Ovary (tissue), 9 donors: ENCODE data around the gene IGLL1. TPM values are rescaled to one million over a fixed set of nuclear protein-coding genes. Genes with fewer than 3 reads are reported as not detected.
"Not testable (repeated sequence)": the region's sequence is repeated elsewhere in the genome, so short reads cannot be mapped to it uniquely, and the experiment has no call there.

ENCODE experiments used
- DNase-seq, 5 donors: peaks; one replicate each; pipeline ENCODE4 v3.0.0-alpha.2; 2019 to 2020
- H3K27ac ChIP-seq, 2 donors: fragments of 200-600 bp; one replicate each; pipeline versions ENCODE4 v1.5.1 to v1.8.0; 2019 to 2022
- H3K27me3 ChIP-seq: fragments of 200-600 bp; one replicate; pipeline ENCODE4 v1.8.0; 2022
- H3K36me3 ChIP-seq: fragments of 200-600 bp; sonication (generic); one replicate; pipeline ENCODE4 v1.5.1; 2019
- H3K4me1 ChIP-seq: one replicate; pipeline ENCODE4 v1.8.1; 2013; ENCODE audit warnings: mild to moderate bottlenecking, moderate library complexity; ENCODE audit not compliant: insufficient read depth
- H3K4me3 ChIP-seq: fragments of 200-600 bp; sonication (generic); one replicate; pipeline ENCODE4 v1.5.1; 2017
- H3K9me3 ChIP-seq, 2 donors: fragments of 200-600 bp in 1 of 2; sonication (generic) in 1 of 2; one replicate each; pipeline versions ENCODE4 v1.5.1 to v1.8.1; 2013 to 2019; ENCODE audit warnings: mild to moderate bottlenecking in 1 of 2, moderate library complexity in 1 of 2
- EP300 ChIP-seq: sonication (generic); formaldehyde crosslinking; IDR thresholded peaks from one replicate; pipeline ENCODE4 v1.6.1; 2017; ENCODE audit warnings: antibody characterized with exemption
- POLR2A ChIP-seq: fragments of 450-650 bp; IDR thresholded peaks from one replicate; pipeline ENCODE4 v1.6.1; 2017; ENCODE audit warnings: antibody characterized with exemption, mild to moderate bottlenecking, moderate library complexity
- WGBS, 3 donors: extraction: QIAGEN DNeasy Blood & Tissue Kit in 1 of 3; methylation state at CpG; one replicate each; pipeline versions ENCODE4 v1.1.5 to v1.1.7; 2013 to 2017; 5-methylcytosine and 5-hydroxymethylcytosine counted together
- intact Hi-C, 4 donors: fragments of 100-400 bp; cut with DNase I; formaldehyde crosslinking; loops; one replicate each; pipeline versions ENCODE4 v1.11.0 to v1.15.1; 2022 to 2023
- polyA plus RNA-seq, 2 donors: library from polyadenylated mRNA; stranded (reverse); fragments of 200-250 nt in 1 of 2; fragments of 350-450 nt in 1 of 2; fragmentation: Illumina TruSeq in 1 of 2; extraction: RNeasy Lipid Tissue Mini Kit (QIAGEN cat#74804) in 1 of 2; gene quantifications; one replicate each; pipeline ENCODE4 v1.2.3, GENCODE V29; 2013 to 2014
- total RNA-seq, 7 donors: library from RNA; depleted of rRNA in 2 of 7; stranded (reverse); fragments of >200 nt in 2 of 7; fragmentation: NEBNext Ultra II Directional in 3 of 7; extraction: Animal tissue kit (Norgen Biotek cat#: 25700) in 3 of 7; gene quantifications; one replicate each; pipeline versions ENCODE4 v1.1.0 to v1.2.4, GENCODE V29; 2016 to 2023
- TF ChIP-seq, protein P1 (sequence below), 3 donors: fragments of 450-650 bp in 2 of 3; fragments of 200-600 bp in 1 of 3; IDR thresholded peaks; one replicate each; pipeline versions ENCODE4 v1.5.1 to v1.8.0; 2016 to 2022; ENCODE audit warnings: antibody characterized with exemption in 3 of 3, mild to moderate bottlenecking in 1 of 3
- donor health status: DM: no; HTN: no; CAD: no; lungs with moderate emphysema.
- donor health status: DM: no; HTN: no; CAD: no.
- donor health status: Bipolar disorder and iron deficiency.
- donor health status: DM: yes; HTN: yes; CAD: no.
- donor health status: DM: no; HTN: no; CAD: no.
- donor health status: DM: yes; HTN: yes; CAD: no.

Gene IGLL1
- total and polyA plus RNA-seq, 9 donors, result 0.34 TPM; not detected in 8

DNA sequence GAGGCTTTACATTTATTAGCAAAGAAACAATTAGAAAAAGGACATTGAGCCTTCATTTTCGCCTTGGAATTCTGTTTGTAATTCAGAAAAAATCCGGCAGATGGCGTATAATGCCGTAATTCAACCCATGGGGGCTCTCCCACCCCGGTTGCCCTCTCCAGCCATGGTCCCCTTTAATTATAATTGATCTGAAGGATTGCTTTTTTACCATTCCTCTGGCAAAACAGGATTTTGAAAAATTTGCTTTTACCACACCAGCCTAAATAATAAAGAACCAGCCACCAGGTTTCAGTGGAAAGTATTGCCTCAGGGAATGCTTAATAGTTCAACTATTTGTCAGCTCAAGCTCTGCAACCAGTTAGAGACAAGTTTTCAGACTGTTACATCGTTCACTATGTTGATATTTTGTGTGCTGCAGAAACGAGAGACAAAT, 38.2 kb downstream of the IGLL1 start:
- TF ChIP-seq, protein P1, sequence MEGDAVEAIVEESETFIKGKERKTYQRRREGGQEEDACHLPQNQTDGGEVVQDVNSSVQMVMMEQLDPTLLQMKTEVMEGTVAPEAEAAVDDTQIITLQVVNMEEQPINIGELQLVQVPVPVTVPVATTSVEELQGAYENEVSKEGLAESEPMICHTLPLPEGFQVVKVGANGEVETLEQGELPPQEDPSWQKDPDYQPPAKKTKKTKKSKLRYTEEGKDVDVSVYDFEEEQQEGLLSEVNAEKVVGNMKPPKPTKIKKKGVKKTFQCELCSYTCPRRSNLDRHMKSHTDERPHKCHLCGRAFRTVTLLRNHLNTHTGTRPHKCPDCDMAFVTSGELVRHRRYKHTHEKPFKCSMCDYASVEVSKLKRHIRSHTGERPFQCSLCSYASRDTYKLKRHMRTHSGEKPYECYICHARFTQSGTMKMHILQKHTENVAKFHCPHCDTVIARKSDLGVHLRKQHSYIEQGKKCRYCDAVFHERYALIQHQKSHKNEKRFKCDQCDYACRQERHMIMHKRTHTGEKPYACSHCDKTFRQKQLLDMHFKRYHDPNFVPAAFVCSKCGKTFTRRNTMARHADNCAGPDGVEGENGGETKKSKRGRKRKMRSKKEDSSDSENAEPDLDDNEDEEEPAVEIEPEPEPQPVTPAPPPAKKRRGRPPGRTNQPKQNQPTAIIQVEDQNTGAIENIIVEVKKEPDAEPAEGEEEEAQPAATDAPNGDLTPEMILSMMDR (IDR thresholded peaks at IDR 0.05), result peak; percentile 43 to 73 (median 69)

DNA sequence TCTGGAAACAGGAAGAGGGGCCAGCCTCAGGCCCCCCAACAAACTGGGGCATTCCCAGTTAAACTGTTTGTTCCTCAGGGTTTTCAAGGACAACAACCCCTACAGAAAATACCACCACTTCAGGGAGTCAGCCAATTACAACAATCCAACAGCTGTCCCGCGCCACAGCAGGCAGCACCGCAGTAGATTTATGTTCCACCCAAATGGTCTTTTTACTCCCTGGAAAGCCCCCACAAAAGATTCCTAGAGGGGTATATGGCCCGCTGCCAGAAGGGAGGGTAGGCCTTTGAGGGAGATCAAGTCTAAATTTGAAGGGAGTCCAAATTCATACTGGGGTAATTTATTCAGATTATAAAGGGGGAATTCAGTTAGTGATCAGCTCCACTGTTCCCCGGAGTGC, 39.3 kb downstream of the IGLL1 start:
- peak in 2 of 5 donors; percentile 52 to 64 for DNase-seq
- not testable (repeated sequence) for H3K4me3 ChIP-seq, H3K36me3 ChIP-seq, H3K27me3 ChIP-seq, H3K9me3 ChIP-seq
- Histone ChIP-seq H3K4me1 (peaks cover 20% of the 10 kb centered on the region), H3K27ac (peak overlapping the region in 1 of 2 donors; percentile 5)
- WGBS, 3 donors, result 6 to 26% (median 13%) methylated on average over 5 of the region's 5 CpGs
- intact Hi-C loops, result loop anchor here in 2 of 4 donors (5.0 to 10.0 kb wide), 3 partner anchors 54 to 306 kb away; no protein-coding TSS in a partner anchor

More for the DNA sequence above, 38.2 kb downstream of the IGLL1 start:
- H3K36me3 ChIP-seq, H3K4me3 ChIP-seq, H3K27ac ChIP-seq, DNase-seq, H3K9me3 ChIP-seq, H3K27me3 ChIP-seq: not testable (repeated sequence)
- H3K4me1 ChIP-seq, result peaks cover 17% of the 10 kb centered on the region
- 3% methylated on average over 7 of the region's 7 CpGs for WGBS, 3 donors
- intact Hi-C loops, result loop anchor here in 2 of 4 donors (2.0 to 10.0 kb wide), 4 partner anchors 49 to 305 kb away; no protein-coding TSS in a partner anchor

DNA sequence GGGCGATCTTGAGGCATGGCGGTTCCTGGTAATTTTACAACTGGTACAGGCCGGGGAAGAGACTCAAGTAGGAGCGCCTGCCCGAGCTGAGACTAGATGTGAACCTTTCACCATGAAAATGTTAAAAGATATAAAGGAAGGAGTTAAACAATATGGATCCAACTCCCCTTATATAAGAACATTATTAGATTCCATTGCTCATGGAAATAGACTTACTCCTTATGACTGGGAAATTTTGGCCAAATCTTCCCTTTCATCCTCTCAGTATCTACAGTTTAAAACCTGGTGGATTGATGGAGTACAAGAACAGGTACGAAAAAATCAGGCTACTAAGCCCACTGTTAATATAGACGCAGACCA, 40.3 kb downstream of the IGLL1 start:
- DNase-seq, H3K36me3 ChIP-seq, H3K27ac ChIP-seq, H3K9me3 ChIP-seq, H3K4me3 ChIP-seq, H3K27me3 ChIP-seq: not testable (repeated sequence)
- H3K4me1 ChIP-seq, result peaks cover 27% of the 10 kb centered on the region
- WGBS, 3 donors, result 20 to 30% (median 22%) methylated on average over 6 to 7 of the region's 7 CpGs
- intact Hi-C loops, result loop anchor here in 3 of 4 donors (5.0 to 10.0 kb wide), 8 partner anchors 55 to 307 kb away; no protein-coding TSS in a partner anchor

DNA sequence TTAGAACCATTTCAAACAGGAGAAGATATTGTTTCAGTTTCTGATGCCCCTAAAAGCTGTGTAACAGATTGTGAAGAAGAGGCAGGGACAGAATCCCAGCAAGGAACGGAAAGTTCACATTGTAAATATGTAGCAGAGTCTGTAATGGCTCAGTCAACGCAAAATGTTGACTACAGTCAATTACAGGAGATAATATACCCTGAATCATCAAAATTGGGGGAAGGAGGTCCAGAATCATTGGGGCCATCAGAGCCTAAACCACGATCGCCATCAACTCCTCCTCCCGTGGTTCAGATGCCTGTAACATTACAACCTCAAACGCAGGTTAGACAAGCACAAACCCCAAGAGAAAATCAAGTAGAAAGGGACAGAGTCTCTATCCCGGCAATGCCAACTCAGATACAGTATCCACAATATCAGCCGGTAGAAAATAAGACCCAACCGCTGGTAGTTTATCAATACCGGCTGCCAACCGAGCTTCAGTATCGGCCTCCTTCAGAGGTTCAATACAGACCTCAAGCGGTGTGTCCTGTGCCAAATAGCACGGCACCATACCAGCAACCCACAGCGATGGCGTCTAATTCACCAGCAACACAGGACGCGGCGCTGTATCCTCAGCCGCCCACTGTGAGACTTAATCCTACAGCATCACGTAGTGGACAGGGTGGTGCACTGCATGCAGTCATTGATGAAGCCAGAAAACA, 40.8 kb downstream of the IGLL1 start:
- Histone ChIP-seq H3K27ac (peak overlapping the region in 1 of 2 donors; percentile 88), H3K27me3 (no peaks in the 10 kb centered on the region), H3K9me3 (no peaks in the 10 kb centered on the region), H3K4me1 (peaks cover 28% of the 10 kb centered on the region), H3K36me3 (no peaks in the 10 kb centered on the region), H3K4me3 (no peak overlapping the region)
- TF ChIP-seq EP300, result no peak
- TF ChIP-seq, protein P1 (IDR thresholded peaks at IDR 0.05), result peak; percentile 82 to 97 (median 97)
- peak; percentile 25 for TF ChIP-seq POLR2A
- WGBS, 3 donors, result 16 to 18% (median 17%) methylated on average over 21 of the region's 21 CpGs
- peak; percentile 80 to 87 (median 82) for DNase-seq
- intact Hi-C loops, result loop anchor here in 3 of 4 donors (5.0 to 10.0 kb wide), 5 partner anchors 104 to 306 kb away; no protein-coding TSS in a partner anchor

DNA sequence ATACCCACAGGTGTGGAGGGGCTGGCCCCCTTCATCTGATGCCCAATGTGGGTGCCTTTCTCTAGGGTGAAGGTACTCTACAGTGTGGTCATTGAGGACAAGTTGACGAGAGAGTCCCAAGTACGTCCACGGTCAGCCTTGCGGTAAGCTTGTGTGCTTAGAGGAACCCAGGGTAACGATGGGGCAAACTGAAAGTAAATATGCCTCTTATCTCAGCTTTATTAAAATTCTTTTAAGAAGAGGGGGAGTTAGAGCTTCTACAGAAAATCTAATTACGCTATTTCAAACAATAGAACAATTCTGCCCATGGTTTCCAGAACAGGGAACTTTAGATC, 41.4 kb downstream of the IGLL1 start:
- not testable (repeated sequence) for DNase-seq, H3K27me3 ChIP-seq, H3K4me3 ChIP-seq, H3K36me3 ChIP-seq, H3K9me3 ChIP-seq
- H3K27ac ChIP-seq, result peak overlapping the region; percentile 44 to 88
- WGBS, 3 donors, result 28 to 46% (median 33%) methylated on average over 6 of the region's 6 CpGs
- intact Hi-C loops, result loop anchor here in 3 of 4 donors (5.0 to 10.0 kb wide), 5 partner anchors 104 to 306 kb away; no protein-coding TSS in a partner anchor
- peaks cover 30% of the 10 kb centered on the region for H3K4me1 ChIP-seq
